Stomach (tissue), 9 donors: ENCODE results near the gene ARTN. TPM values are rescaled to one million over a fixed set of nuclear protein-coding genes. Genes with fewer than 3 reads are reported as not detected.

Source experiments
- DNase-seq, 2 donors: peaks; one replicate each; pipeline versions ENCODE4 v3.0.0 to v3.0.0-alpha.2; 2013 to 2019
- H3K27ac ChIP-seq, 5 donors: fragments of 200-600 bp in 4 of 5; sonication (generic) in 4 of 5; one replicate each; pipeline ENCODE4 v1.5.1; 2013 to 2019; ENCODE audit warnings: mild to moderate bottlenecking in 1 of 5, moderate library complexity in 1 of 5
- H3K27me3 ChIP-seq, 3 donors: fragments of 200-600 bp; sonication (generic); one replicate each; pipeline ENCODE4 v1.5.1; 2017 to 2019; ENCODE audit warnings: mixed run types in 1 of 3
- H3K36me3 ChIP-seq, 4 donors: fragments of 200-600 bp; sonication (generic); 1 replicate in 3 of 4; 2 replicates in 1 of 4; pipeline ENCODE4 v1.5.1; 2016 to 2019
- H3K4me1 ChIP-seq, 4 donors: fragments of 200-600 bp; sonication (generic); one replicate each; pipeline ENCODE4 v1.5.1; 2016 to 2019
- H3K4me3 ChIP-seq, 4 donors: fragments of 200-600 bp; sonication (generic) in 3 of 4; one replicate each; pipeline ENCODE4 v1.5.1; 2016 to 2019; ENCODE audit warnings: mild to moderate bottlenecking in 1 of 4
- H3K9me3 ChIP-seq, 4 donors: fragments of 200-600 bp; sonication (generic); one replicate each; pipeline ENCODE4 v1.5.1; 2016 to 2019
- EP300 ChIP-seq: sonication (generic); formaldehyde crosslinking; IDR thresholded peaks from one replicate; pipeline ENCODE4 v1.6.1; 2017; ENCODE audit warnings: antibody characterized with exemption
- POLR2A ChIP-seq, 4 donors: fragments of 450-650 bp; IDR thresholded peaks; one replicate each; pipeline ENCODE4 v1.6.1; 2016; ENCODE audit warnings: antibody characterized with exemption in 4 of 4, control low read depth in 2 of 4, mild to moderate bottlenecking in 1 of 4, moderate library complexity in 1 of 4
- POLR2AphosphoS5 ChIP-seq, 3 donors: sonication (generic); formaldehyde crosslinking; IDR thresholded peaks; one replicate each; pipeline ENCODE4 v1.6.1; 2016; ENCODE audit warnings: antibody characterized with exemption in 3 of 3
- WGBS, 5 donors: extraction: QIAGEN DNeasy Blood & Tissue Kit in 3 of 5; methylation state at CpG; one replicate each; pipeline versions ENCODE4 v1.1.5 to v1.1.7; 2013 to 2018; 5-methylcytosine and 5-hydroxymethylcytosine counted together
- intact Hi-C: fragments of 100-400 bp; cut with DNase I; formaldehyde crosslinking; loops from one replicate; pipeline ENCODE4 v1.15.1; 2023; ENCODE audit warnings: low total_unique reads
- polyA plus RNA-seq, 3 donors: library from polyadenylated mRNA; stranded (reverse); fragments of 200-250 nt; gene quantifications; one replicate each; pipeline ENCODE4 v1.2.3, GENCODE V29; 2013
- total RNA-seq, 5 donors: library from RNA; depleted of rRNA; stranded (reverse); fragments of >200 nt; gene quantifications; one replicate each; pipeline versions ENCODE4 v1.1.0 to v1.2.3, GENCODE V29; 2014 to 2016
- TF ChIP-seq, protein P1 (sequence below), 7 experiments: fragments of 450-650 bp in 4 of 7; fragments of 200-600 bp in 3 of 7; sonication (generic) in 3 of 7; IDR thresholded peaks; one replicate each; pipeline ENCODE4 v1.5.1; 2016 to 2019; ENCODE audit warnings: antibody characterized with exemption in 7 of 7, control low read depth in 2 of 7, mild to moderate bottlenecking in 1 of 7
- donor health status: healthy with polysubstance abuse.
- donor health status: Bipolar disorder and iron deficiency.
- donor health status: healthy.

Gene ARTN
- total and polyA plus RNA-seq, 8 donors, result 0.44 to 4.8 (median 2.6) TPM; not detected in 4

DNA sequence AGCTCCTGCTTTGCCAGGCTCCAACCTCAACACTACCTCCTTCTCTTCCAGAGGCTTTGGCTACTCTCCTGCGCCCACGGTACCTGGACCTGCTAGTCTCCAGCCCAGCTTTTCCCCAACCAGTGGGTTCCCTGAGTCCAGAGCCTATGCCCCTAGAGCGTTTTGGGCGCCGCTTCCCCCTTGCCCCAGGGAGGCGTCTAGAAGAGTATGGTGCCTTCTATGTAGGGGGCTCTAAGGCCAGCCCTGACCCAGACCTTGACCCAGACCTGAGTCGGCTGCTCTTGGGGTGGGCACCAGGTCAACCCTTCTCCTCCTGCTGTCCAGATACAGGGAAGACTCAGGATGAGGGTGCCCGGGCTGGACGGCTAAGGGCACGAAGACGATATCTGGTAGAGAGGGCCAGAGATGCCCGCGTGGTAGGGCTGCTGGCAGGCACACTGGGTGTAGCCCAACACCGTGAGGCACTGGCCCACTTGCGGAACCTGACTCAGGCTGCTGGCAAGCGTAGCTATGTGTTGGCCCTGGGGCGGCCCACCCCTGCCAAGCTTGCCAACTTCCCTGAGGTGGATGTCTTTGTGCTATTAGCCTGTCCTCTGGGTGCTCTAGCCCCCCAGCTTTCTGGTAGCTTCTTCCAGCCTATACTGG, 37.9 kb downstream of the ARTN start:
- intact Hi-C loops, result no loop called here

DNA sequence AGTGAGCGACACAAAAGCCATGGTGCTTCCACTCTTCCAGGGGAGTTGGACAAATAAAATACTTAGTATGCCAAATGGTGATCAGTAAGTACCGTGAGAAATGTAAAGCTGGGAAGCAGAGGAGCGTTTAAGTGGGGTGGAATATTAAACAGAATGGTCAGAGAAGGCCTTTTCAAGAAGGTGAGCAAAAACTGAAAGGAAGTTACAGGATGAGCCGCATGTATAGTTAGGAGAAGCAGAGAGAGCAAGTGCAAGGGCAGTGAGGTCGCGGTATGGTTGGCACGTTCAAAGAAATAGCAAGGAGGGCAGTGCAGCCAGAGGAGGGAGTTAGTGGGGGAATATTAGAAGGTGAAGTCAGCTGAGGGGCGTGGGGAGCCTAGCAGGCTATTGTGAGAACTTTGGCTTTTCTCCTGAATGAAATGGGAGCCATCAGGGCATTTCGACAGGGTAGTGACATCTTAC, 40.4 kb downstream of the ARTN start:
- intact Hi-C loops, result no loop called here
- DNase-seq, result no peak
- Histone ChIP-seq H3K9me3 (no peaks in the 10 kb centered on the region), H3K27me3 (no peaks in the 10 kb centered on the region), H3K27ac (peak overlapping the region; percentile 90 to 97 (median 96)), H3K36me3 (peaks cover 13 to 50% (median 40%) of the 10 kb centered on the region in 4 donors), H3K4me3 (peak overlapping the region; percentile 63 to 84 (median 76)), H3K4me1 (peaks cover 44 to 73% (median 63%) of the 10 kb centered on the region in 4 donors)
- 26 to 35% (median 29%) methylated on average over 9 of the region's 9 CpGs for WGBS, 5 donors
- no peak for TF ChIP-seq EP300
- no peak for TF ChIP-seq POLR2A (IDR thresholded peaks at IDR 0.05)
- TF ChIP-seq POLR2AphosphoS5 (IDR thresholded peaks at IDR 0.05), result no peak
- TF ChIP-seq, protein P1, sequence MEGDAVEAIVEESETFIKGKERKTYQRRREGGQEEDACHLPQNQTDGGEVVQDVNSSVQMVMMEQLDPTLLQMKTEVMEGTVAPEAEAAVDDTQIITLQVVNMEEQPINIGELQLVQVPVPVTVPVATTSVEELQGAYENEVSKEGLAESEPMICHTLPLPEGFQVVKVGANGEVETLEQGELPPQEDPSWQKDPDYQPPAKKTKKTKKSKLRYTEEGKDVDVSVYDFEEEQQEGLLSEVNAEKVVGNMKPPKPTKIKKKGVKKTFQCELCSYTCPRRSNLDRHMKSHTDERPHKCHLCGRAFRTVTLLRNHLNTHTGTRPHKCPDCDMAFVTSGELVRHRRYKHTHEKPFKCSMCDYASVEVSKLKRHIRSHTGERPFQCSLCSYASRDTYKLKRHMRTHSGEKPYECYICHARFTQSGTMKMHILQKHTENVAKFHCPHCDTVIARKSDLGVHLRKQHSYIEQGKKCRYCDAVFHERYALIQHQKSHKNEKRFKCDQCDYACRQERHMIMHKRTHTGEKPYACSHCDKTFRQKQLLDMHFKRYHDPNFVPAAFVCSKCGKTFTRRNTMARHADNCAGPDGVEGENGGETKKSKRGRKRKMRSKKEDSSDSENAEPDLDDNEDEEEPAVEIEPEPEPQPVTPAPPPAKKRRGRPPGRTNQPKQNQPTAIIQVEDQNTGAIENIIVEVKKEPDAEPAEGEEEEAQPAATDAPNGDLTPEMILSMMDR (IDR thresholded peaks at IDR 0.05), result no peak

More for the DNA sequence above, 37.9 kb downstream of the ARTN start:
- TF ChIP-seq EP300, result no peak
- TF ChIP-seq, protein P1 (IDR thresholded peaks at IDR 0.05), result no peak
- no peak for TF ChIP-seq POLR2AphosphoS5 (IDR thresholded peaks at IDR 0.05)
- no peak for TF ChIP-seq POLR2A (IDR thresholded peaks at IDR 0.05)
- Histone ChIP-seq H3K4me1 (peaks cover 25 to 49% (median 41%) of the 10 kb centered on the region in 4 donors), H3K36me3 (peaks cover 6 to 44% (median 36%) of the 10 kb centered on the region in 4 donors), H3K27me3 (no peaks in the 10 kb centered on the region), H3K27ac (no peak overlapping the region), H3K4me3 (peak overlapping the region in 2 of 4 donors; percentile 96 to 99), H3K9me3 (no peaks in the 10 kb centered on the region)
- WGBS, 5 donors, result 93 to 97% (median 97%) methylated on average over 13 to 17 of the region's 17 CpGs
- no peak for DNase-seq

DNA sequence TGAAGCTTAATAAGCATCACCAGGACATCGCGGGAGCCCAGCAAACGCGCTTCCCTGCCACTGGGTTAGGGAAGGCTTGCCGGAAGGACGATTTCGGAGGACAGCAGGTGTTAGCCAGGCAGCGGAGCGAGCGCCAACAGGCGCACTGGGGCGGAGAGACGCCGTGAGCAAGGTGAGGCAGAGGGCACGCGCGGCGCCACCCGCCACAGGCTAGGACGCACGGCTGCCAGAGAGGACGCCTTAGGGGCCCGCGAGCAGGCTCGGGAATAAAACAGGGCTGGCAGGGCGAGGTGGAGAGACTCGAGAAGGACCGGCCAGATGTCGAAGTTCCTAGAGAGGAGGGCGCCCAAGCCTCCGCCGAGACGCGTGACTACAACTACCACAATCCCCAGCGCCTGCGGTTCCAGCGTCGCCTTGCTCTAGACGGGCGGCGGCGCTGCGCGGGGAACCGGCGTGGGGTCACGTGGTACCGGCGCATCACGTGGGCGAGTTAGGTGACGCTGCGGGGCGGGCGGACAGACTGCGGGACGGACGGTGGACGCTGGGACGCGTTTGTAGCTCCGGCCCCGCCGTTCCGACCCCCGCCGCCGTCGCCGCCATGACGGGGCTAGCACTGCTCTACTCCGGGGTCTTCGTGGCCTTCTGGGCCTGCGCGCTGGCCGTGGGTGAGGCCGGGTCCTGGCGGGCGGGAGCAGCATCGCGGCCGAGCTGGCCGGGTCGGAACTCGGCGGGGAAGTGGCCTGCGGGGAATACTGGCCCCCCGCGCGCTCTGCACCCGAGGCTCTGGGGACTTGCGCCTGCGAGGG, 41.0 kb downstream of the ARTN start, which contains the start of gene ATP6V0B:
ATP6V0B (plus strand) TSS at position 518 of the 806 bp plus-strand sequence; CDS start at position 599, 81 bp downstream.
- Histone ChIP-seq H3K27me3 (no peaks in the 10 kb centered on the region), H3K4me3 (peak within 1 kb of the TSS; percentile 63 to 84 (median 76)), H3K4me1 (peaks cover 46 to 72% (median 63%) of the 10 kb centered on the region in 4 donors), H3K36me3 (peaks cover 13 to 50% (median 40%) of the 10 kb centered on the region in 4 donors), H3K9me3 (no peaks in the 10 kb centered on the region), H3K27ac (peak within 1 kb of the TSS; percentile 90 to 97 (median 96))
- intact Hi-C loops, result no loop called here
- TF ChIP-seq POLR2A (IDR thresholded peaks at IDR 0.05) (peak in 1 of 4 donors; percentile 81), POLR2AphosphoS5 (IDR thresholded peaks at IDR 0.05) (peak; percentile 91 to 99 (median 98)), EP300 (no peak)
- TF ChIP-seq, protein P1 (IDR thresholded peaks at IDR 0.05), result peak in 2 of 7 experiments; percentile 22 to 32
- DNase-seq, result peak; percentile 98 to 99
- WGBS, 5 donors, result 0 to 1% (median 1%) methylated on average over 57 to 93 of the region's 93 CpGs

DNA sequence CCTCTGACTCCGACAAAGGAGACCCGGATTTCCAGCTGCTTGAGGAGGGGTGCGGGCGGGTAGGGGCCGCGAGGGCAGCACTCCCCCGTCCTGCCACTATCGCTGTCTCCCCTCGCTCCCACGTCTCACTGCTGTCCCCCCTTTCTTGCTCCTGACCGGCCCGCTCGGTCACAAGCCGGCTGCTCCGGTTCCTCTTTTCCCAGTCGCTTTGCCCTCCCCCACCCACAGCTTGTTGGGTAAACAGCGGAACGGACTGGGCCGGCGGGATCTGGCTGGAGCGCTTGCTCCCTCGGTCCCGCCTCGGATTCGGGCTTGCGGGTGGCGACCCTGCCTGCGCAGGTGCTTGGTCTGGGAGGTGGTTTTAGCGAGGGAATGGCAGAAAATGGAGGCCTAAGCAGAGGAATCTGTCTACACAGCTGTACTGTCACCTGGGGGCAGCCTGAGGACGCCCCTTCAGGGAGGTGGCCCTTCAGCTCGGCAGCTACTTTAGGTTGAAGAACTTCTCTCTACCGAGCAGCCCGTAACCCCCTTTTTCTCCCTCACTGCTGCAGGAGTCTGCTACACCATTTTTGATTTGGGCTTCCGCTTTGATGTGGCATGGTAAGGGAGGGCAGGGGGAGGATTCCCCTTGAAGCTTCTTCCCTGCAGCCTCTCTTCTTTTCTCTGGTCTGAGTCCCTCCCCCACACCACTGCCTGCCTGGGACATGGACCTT, 41.8 kb downstream of the ARTN start:
- no peaks in the 10 kb centered on the region for H3K27me3 ChIP-seq
- H3K27ac ChIP-seq, result peak overlapping the region; percentile 90 to 97 (median 96)
- peaks cover 51 to 73% (median 65%) of the 10 kb centered on the region in 4 donors for H3K4me1 ChIP-seq
- 1 to 3% (median 1%) methylated on average over 21 to 34 of the region's 34 CpGs for WGBS, 5 donors
- H3K4me3 ChIP-seq, result peak overlapping the region; percentile 63 to 84 (median 76)
- intact Hi-C loops, result no loop called here
- TF ChIP-seq, protein P1 (IDR thresholded peaks at IDR 0.05), result no peak
- TF ChIP-seq EP300 (no peak), POLR2A (IDR thresholded peaks at IDR 0.05) (no peak), POLR2AphosphoS5 (IDR thresholded peaks at IDR 0.05) (no peak)
- DNase-seq, result peak; percentile 74 to 86
- H3K36me3 ChIP-seq, result peaks cover 13 to 50% (median 40%) of the 10 kb centered on the region in 4 donors
- no peaks in the 10 kb centered on the region for H3K9me3 ChIP-seq
